Measurements from ENCODE around the gene ARNT2. TPM values are rescaled to one million over a fixed set of nuclear protein-coding genes. Genes with fewer than 3 reads are reported as not detected.

Gene ARNT2
- total and polyA plus RNA-seq, 2 of the 13 experiments (the other 11 are each of a cell fraction or from before 2014, with no cell fraction given): 0.69 to 1.7 TPM

- Histone ChIP-seq H3K4me1 (ENCODE audit: insufficient read depth, low read length) (no peaks in the 10 kb centered on the region), H3K4me2 (ENCODE audit: low read depth, low read length) (no peak overlapping the region), H3K9ac (ENCODE audit: insufficient read depth, low read depth, low read length) (no peak overlapping the region), H3K27ac (ENCODE audit: extremely low read length, insufficient read depth, low read length) (no peak overlapping the region), H3K4me3 (replicated peaks in 1 of 3; ENCODE audit: insufficient read depth in 1 of 3, low read depth in 2 of 3, low read length in 3 of 3) (no peak overlapping the region), H3K79me2 (ENCODE audit: insufficient read depth, low read length) (no peaks in the 10 kb centered on the region), H3K36me3 (replicated peaks in 1 of 2; ENCODE audit: control insufficient read depth in 1 of 2, insufficient read depth in 2 of 2, low read length in 2 of 2) (no peaks in the 10 kb centered on the region), H3K9me3 (ENCODE audit: low read length) (no peaks in the 10 kb centered on the region), H2AFZ (ENCODE audit: low read length) (no peak overlapping the region), H4K20me1 (ENCODE audit: insufficient read depth, low read length) (no peaks in the 10 kb centered on the region), H3K27me3 (ENCODE audit: control insufficient read depth in 1 of 2, insufficient read depth in 2 of 2, low read length in 2 of 2) (peaks cover 3% of the 10 kb centered on the region in 2 experiments; a peak in 2 of 5 replicates)
- DNase-seq (ENCODE audit: low spot score) (no peak), ATAC-seq (no peak), FAIRE-seq (no peak)
- ChIA-PET POLR2A (no interaction called here), CTCF (ENCODE audit: low intra/inter-chr PET ratio, low total read pairs) (no interaction called here)
- TF ChIP-seq RAD21 (CRISPR knock-in tag; IDR thresholded peaks at IDR 0.05): no peak
- TF ChIP-seq HNRNPUL1 (IDR thresholded peaks at IDR 0.05; ENCODE audit: low read depth, low read length): no peak
- TF ChIP-seq MNT (IDR thresholded peaks at IDR 0.05): no peak
- TF ChIP-seq KDM6A (CRISPR knock-in tag; IDR thresholded peaks at IDR 0.05; ENCODE audit: low read depth): no peak
- TF ChIP-seq ZNF276 (CRISPR knock-in tag; IDR thresholded peaks at IDR 0.05; ENCODE audit: low read depth): no peak
- no peak for TF ChIP-seq ASH2L (IDR thresholded peaks at IDR 0.05; ENCODE audit: insufficient read length, low read depth, low read length)
- TF ChIP-seq NBN (conservative IDR thresholded peaks at IDR 0.05): no peak
- TF ChIP-seq PBX2 (CRISPR knock-in tag; IDR thresholded peaks at IDR 0.05): no peak
- intact Hi-C loops (cut with micrococcal nuclease; ENCODE audit: unreplicated experiment): no loop called here
- no TSS peak for BruUV-seq (replicated peaks)
- WGBS (ENCODE audit: low lambda C conversion rate): 50% methylated on average over 2 of the region's 3 CpGs
- in situ Hi-C loops (cut with HindIII; ENCODE audit: extremely low pct_ligation_motif_present, low pct_unique_long_range_greater_than_20kb): no loop called here
Observed at GRCh38 chr15:80629355-80629754, 225.2 kb downstream of the ARNT2 start.

All from HepG2 (cell line).